GM04504 (cell line): ENCODE data around the gene CRY1.
"Not testable (repeated sequence)": the region's sequence is repeated elsewhere in the genome, so short reads cannot be mapped to it uniquely, and the experiment has no call there.

Source experiments
- DNase-seq: peaks from one replicate; pipeline ENCODE4 v3.0.0-alpha.2; 2012; ENCODE audit warnings: low read depth

CRY1 gene

DNA sequence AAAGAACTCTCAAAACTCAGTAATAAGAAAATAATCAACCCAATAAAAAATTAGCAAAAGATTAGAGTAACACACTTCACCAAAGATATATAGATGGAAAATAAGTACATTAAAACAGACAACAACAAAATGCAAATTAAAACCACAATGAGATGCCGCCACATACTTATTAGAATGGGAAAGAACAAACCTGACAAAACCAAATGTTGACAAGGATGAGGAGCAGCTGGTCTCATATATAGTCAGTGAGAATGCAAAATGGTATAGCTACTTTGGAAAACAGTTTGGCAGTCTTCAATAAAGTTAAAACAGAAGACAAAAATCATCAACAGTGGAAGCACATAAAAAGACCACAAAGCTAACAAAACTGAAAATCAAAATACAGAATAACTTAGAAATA, 29.1 kb downstream of the CRY1 start:
- DNase-seq: no peak

DNA sequence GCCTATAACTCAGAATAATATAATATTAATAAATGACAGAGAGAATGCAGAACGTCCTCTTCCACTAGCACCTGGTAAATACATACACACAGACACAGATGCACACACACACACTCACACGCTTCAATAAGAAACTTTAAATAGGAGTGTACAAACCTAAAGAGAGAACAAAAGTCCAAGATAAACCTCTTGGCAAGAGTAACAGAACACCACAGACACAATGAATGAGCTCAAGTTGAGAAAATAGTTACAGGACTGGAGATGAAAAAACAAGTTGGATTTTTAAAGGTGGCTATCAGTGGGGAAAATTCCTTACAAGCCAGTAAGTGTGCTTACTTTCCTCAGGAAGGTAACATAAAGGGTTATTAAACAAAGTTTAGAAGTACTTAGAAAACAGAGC, 35.2 kb downstream of the CRY1 start:
- no peak for DNase-seq

DNA sequence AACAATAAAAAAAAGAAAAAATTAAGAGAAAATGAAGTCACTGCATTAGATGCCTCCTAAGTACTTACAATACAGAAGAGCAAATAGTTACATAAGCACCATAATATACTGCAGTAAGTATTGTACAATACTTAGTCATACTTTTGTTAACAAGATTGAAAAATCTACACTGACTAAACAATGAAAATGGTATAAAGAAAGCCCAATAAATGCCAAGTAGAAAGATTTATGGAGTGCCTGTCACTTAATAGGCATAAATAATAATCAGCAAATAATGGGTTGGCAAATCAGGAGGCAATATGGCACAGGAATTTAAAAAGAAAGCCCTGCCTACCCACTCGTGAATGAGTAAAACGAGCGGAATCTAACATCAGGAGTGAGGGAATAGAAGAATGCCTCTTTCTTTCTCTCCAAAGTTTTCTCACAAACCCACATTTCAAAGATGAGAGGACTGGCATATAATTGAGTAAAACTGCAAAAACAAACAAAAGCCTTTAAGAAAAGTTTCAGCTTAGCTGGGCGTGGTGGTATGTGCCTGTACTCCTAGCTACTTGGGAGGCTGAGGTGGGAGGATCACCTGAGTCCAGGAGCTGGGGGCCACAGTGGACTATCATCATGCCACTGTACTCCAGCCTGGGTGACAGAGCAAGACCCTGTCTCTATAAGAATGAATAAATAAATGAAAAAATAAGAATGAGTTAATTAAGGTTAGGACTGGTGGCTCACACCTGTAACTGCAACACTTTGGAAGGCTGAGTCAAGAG, 36.1 kb downstream of the CRY1 start:
- DNase-seq: peak; percentile 10

DNA sequence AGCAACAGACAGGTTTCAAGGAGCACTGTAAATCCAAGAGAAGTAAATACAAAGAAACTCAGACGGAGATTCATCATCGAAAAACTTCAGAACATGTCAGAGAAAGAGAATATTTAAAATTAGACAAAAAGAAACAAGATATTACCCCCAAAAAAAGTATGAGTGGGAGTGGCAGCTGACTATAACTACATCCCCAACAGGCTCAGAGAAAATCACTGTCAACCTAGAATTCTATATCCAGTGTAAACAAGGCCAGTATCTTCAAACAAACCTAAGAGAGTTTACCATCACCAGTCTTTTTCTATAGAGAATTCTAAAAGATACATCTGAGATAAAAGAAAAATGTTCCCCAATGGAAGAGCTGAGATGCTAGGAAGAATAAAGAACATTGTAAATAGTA, 39.6 kb downstream of the CRY1 start:
- no peak for DNase-seq

DNA sequence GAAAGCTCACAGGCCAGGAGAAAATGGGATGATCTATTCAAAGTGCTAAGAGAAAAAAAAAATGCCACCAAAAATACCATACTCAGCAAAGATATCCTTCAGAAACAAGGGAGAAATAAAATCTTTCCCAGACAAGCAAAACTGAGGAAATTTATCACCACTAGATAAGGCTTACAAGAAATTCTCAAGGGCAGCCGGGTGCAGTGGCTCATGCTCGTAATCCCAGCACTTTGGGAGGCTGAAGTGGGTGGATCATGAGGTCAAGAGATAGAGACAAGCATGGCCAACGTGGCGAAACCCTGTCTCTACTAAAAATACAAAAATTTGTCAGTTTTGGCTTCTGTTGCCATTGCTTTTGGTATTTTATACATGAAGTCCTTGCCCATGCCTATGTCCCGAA, 48.2 kb downstream of the CRY1 start:
- DNase-seq: no peak

DNA sequence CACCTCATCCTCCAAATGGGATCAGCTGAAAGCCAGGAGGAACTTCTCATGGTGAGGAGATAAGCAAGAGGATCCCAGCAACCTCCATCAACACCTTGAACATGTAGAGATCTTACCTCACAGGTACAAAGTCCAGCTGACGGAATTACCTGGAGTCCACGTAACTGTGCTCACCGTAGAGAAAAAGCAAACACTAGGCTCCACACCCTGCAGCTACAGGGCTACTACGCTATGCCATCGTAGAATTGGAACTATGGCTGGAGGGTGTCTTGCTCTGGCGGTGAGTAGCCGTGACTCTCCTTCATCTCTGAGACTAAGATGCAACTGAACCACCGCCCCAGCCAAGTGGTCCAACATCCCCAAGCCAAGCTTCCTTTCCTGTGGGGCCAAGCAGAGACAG, 50.5 kb downstream of the CRY1 start:
- no peak for DNase-seq

DNA sequence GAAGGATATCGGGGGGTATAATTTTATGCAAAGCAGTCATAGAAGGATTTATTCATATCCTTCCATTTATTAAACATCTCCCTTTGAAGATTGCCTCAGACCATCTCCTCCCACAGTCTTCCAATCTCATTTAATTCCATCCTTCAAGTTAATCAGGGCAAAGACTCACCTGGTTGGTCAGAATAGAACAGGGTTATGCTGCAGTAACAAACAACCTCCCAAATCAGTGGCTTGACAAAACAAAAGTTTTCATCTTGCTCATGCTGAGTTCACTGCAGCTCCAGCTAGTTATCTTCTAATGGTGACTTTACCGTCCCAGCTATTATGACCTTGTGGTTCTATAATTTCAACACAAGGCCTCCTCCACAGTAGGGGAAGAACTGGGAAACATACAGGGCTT, 57.6 kb downstream of the CRY1 start:
- no peak for DNase-seq

DNA sequence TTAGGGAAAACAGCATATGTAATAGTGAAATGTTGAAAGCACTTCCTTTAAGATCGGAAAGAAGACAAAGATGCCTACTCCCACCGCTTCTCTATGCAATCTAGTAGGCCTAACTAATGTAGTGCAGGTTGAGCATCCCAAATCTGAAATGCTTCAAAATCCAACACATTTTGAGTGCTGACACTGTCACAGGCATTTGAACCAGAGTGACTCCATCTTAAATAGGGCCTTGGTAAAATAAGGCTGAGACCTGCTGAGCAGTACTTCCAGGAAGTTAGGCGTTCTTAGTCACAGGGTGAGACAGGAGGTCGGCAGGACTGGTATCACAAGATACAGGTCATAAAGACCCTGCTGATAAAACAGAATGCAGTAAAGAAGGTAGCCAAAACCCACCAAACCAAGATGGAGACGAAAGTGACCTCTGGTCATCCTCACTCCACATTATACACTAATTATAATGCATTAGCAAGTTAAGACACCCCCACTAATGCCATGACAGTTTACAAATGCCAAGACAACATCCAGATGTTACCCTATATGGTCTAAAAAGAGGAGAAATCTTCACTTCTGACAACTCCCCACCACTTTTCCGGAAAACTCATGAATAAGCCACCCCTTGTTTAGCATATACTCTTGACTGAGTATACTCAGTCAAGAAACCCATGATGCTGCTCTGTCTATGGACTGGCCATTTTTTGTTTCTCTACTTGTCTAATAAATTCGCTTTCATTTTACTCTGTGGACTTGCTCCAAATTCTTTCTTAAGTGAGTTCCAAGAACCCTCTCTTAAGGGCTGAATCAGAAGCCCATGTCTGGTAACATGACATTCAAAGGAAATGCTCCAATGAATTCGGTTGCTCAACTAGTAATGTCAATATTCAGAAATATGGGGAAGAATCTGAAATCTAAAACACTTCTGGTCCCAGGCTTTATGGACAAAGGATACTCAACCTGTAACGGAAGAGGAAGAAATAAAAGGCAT, 59.3 kb downstream of the CRY1 start:
- no peak for DNase-seq

DNA sequence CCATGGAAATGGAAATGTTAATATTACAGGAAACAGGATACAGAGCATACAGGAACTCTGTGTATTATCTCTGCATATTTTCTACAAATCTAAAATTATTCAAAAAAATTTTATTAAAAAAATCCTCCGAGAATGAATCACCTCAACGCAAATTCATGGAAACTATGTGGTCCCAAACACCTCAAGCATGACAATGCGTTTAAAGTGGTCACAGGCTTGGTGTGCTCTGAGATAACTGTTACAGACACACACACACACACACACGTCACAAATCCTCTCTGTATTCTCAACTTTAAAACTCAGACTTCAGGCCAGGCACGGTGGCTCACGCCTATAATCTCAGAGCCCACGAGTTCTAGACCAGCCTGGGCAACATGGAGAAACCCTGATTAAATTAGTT, 61.1 kb downstream of the CRY1 start:
- no peak for DNase-seq

DNA sequence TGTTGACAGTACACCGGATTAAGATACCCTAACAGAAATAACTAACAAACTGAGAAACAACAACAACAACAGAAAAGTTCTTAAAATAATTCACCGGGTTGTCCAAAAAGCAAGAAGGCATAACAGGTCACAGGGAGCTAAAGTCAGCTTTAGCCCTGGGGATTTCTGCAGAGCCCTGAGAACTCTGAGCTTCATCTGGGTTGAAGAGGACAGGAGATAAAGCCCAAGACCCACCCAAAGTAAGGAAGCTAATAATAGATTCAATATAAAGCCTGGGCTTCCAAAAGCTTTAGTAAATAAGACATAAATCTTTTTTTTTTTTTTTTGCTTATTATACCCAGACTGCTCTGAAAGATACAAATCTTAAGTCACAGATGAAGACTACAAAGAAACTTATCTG, 62.3 kb downstream of the CRY1 start:
- DNase-seq: no peak

DNA sequence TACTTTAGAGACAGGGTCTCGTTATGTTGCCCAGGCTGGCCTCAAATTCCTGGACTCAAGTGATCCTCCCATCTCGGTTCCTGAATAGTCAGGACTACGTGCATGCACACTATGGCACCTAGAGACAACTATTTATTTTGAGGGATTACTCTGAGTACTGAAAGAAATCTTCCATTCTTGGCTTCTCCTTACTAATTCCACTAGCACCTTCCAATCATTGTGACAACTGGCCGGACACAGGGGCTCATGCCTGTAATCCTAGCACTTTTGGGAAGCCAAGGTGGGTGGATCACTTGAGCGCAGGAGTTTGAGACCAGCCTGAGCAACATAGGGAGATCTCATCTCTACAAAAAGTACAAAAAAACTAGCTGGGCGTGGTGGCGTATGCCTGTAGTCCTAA, 64.3 kb downstream of the CRY1 start:
- no peak for DNase-seq

DNA sequence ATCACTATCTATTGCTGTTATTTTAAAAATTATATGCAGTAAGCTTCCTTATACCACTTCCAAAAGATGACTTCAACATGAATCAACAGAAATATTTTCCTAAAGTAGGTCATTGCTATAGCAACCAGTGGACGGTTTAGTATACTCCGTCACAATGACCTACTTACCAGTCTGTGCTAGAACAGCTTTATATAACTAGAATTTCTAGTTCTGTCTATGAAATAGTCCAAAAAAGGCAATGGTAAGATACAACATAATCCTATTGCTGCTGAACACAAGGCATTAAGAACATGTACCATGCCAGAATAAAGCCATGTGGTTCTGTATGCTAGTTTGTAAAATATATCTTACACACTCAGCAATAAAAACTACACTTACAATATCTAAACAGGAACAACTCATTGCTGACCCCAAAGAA, 65.7 kb downstream of the CRY1 start:
- peak; percentile 74 for DNase-seq

DNA sequence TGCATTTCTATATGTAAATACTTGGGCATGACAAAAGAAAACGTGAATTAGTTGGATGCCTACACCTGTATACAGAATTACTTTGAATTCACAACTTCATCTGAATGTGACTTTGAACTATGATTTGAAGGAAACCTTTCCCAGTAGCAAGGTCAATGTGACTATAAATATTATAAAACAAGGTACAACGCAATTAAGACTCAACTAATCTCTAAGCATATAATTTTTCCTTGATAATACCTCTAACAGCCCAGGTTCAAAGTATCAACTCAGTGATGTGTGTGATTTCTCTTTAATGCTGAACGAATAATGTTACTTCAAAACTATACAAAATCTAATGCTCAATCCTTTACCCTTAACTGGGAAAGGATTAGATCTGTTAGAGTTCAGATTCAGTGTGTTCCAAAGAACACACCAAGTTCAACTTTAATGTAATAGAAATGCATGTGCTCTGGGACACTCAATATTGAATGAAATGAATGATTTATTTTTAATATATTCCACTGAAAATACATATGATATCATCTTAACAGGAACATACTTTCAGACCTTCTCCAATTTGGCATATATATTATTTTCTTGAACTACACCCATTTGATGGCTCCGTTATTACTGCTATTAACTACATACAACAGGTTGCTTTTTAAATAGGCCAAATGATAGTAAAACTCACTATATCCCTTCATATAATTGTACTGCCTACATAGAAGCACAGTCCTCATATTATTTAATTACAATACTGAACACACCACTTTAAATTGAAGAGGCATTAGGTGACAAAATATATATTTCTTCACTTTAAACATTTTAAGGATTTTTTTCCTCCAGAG, 66.3 kb downstream of the CRY1 start:
- DNase-seq: no peak

DNA sequence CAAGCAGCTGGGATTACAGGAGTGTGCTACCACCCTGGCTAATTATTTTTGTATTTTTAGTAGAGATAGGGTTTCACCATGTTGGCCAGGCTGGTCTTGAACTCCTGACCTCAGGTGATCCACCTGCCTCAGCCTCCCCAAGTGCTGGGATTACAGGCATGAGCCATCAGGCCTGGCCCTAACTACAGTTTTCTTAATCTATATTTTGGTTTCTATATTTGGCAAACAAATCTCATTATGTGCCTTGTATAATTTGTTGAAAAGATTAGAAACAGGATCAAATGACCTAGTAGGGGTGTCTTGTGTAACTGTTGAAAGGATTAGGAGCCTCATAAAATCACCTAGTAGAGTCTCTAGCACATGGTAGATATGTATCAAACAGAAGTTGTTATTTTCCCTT, 67.0 kb downstream of the CRY1 start:
- not testable (repeated sequence) for DNase-seq

DNA sequence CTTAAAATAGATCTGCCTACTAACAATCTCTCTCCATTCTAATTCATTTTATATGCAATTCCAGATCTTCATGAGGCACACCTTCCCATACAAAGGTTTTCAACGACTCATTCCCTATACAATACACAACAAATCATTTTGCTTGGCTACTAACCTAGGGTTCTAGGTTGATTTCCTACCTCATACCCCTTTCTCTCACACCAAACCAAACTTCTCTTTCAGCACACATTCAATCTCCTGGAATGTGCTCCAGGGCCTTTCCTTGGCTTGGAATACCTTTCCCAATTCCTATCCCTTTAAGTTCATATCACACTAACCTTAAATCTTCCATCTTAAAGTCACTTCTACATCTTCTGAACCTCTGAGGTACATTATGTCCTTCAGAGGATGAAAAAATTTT, 67.7 kb downstream of the CRY1 start:
- no peak for DNase-seq

DNA sequence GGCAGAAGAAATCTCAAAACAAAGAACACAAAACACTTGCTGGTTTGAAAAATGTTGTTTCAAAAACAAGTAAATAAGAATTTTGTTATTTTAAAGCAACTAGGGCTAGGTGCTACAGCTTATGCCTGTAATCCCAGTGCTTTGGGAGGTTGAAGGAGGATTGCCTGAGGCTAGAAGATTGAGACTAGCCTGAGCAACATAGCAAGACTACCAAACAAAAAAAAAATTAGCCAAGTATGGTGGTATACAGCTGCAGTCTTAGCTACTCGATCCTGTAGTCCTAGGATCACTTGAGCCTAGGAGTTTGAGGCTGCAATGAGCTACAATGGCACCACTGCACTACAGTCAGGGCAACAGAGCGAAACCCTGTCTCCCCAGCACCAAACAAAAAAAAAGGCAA, 73.8 kb downstream of the CRY1 start:
- no peak for DNase-seq

DNA sequence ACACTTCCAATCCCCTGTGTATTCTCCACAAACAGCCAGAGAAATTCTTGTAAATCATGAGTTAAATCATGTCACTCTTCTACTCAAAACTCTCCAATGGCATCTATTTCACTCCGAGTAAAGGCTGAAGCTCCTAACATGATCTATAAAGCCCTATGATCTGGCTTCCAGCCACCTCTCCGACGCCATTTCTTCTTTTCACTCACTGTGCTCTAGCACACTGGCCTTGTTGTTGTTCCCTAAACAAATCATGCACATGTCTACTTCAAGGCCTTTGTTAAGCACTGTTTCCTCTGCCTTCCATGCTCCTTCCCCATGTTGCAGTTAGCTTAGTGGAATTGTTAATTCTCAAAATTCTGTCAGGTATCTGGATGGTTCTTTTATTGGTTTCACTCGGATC, 76.3 kb downstream of the CRY1 start:
- no peak for DNase-seq

DNA sequence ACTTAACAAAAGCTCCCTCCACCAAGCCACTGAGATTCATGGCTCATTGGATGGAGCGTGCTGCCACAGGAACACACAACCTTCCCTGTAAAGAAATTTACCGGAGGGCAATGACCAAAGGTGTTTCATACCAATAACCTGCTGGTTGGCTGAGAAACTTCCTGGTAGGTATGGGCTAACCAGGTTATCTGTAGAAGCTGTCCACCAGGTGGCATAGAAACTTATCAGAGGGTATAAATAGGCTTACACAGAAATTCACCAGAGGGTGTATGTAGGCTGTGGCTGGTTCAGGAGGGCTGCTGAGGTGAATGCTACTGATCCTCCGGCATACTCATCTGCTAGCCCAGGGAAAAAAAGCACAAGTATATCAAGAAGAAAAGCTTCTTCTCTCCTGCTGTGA, 79.3 kb downstream of the CRY1 start:
- DNase-seq: no peak

DNA sequence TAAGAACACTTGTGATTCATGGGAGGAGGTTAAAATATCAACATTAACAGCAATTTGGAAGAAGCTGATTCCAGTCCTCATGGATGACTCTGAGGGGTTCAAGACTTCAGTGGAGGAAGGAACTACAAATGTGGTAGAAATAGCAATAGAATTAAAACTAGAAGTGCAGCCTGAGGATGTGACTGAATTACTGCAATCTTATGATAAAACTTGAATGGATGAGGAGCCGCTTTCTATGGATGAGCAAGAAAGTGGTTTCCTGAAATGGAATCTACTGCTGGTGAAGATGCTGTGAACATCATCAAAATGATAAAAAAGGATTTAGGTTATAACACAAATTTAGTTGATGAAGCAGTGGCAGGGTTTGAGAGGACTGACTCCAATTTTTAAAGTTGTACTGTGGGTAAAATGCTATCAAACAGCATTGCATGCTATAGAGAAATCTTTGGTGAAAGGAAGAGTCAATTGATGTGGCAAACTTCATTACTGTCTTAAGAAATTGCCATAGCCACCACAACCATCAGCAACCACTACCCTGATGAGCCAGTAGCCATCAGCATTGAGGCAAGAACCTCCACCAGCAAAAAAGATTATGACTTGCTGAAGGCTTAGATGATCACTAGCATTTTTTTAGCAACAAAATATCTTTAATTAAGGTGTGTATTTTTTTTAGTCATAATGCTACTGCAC, 80.5 kb downstream of the CRY1 start:
- DNase-seq: no peak

DNA sequence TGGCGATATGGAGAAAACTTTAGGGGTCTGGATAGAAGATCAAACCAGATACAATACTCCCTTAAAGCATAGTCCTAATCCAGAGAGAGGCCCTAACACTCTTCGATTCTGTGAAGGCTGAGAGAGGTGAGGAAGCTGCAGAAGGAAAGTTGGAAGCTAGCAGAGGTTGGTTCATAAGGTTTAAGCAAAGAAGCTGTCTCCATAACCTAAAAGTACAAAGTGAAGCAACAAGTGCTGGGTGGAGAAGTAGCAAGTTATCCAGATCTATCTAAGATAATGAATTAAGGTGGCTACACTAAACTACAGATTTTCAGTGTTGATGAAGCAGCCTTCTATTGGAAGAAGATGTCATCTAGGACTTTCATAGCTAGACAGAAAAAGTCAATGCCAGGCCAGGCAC, 81.8 kb downstream of the CRY1 start:
- no peak for DNase-seq

DNA sequence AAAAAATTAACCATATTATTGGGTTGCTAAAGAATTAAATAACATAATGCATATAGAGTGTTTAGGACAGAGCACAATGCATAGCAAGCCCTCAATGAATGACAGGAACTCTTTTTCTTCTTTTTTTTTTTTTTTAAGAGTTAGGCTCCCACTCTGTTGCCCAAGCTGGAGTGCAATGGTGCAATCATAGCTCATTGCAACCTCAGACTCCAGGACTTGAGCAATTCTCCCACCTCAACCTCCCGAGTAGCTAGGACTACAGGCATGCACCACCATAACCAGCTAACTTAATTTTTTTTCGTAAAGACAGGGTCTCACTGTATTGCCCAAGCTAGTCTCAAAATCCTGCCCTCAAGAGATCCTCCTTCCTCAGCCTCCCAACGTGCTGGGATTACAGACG, 85.9 kb downstream of the CRY1 start:
- DNase-seq: no peak

DNA sequence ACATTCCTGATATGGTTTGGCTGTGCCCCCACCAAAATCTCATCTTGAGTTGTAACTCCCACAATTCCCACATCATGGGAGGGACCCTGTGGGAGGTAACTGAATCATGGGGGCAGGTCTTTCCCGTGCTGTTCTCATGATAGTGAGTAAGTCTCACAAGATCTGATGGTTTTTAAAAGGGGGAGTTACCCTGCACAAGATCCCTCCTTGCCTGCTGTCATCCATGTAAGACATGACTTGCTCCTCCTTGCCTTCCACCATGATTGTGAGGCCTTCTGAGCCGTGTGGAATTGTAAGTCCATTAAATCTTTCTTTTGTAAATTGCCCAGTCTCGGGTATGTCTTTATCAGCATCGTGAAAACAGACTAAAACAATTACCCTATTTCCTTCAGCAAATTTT, 90.7 kb downstream of the CRY1 start:
- DNase-seq: not testable (repeated sequence)
